Testis (tissue), 3 donors: ENCODE data around the gene NCK1. TPM values are rescaled to one million over a fixed set of nuclear protein-coding genes. Genes with fewer than 3 reads are reported as not detected.

Experiments
- DNase-seq: peaks from one replicate; pipeline ENCODE4 v3.0.0-alpha.2; 2019
- H3K27ac ChIP-seq, 2 donors: fragments of 200-600 bp; sonication (generic); one replicate each; pipeline ENCODE4 v1.5.1; 2019
- H3K27me3 ChIP-seq: fragments of 200-600 bp; sonication (generic); one replicate; pipeline ENCODE4 v1.5.1; 2019
- H3K36me3 ChIP-seq: fragments of 200-600 bp; sonication (generic); one replicate; pipeline ENCODE4 v1.5.1; 2017; ENCODE audit warnings: low read depth; ENCODE audit errors: missing control alignments
- H3K4me1 ChIP-seq: fragments of 200-600 bp; sonication (generic); one replicate; pipeline ENCODE4 v1.5.1; 2019
- H3K4me3 ChIP-seq, 2 donors: fragments of 200-600 bp; sonication (generic); one replicate each; pipeline ENCODE4 v1.5.1; 2017 to 2019
- H3K9me3 ChIP-seq: fragments of 200-600 bp; sonication (generic); one replicate; pipeline ENCODE4 v1.5.1; 2017
- POLR2A ChIP-seq: fragments of 450-650 bp; IDR thresholded peaks from one replicate; pipeline ENCODE4 v1.6.1; 2017; ENCODE audit warnings: antibody characterized with exemption, mild to moderate bottlenecking, moderate library complexity
- WGBS, 2 donors: methylation state at CpG; one replicate each; pipeline ENCODE4 v1.1.5; 2018; 5-methylcytosine and 5-hydroxymethylcytosine counted together
- intact Hi-C: fragments of 100-400 bp; cut with DNase I; formaldehyde crosslinking; loops from one replicate; pipeline ENCODE4 v1.15.1; 2023; ENCODE audit warnings: low total_unique reads
- polyA plus RNA-seq: library from polyadenylated mRNA; stranded (reverse); fragments of 350-450 nt; fragmentation: Illumina TruSeq; extraction: RNeasy Lipid Tissue Mini Kit (QIAGEN cat#74804); gene quantifications from one replicate; pipeline ENCODE4 v1.2.3, GENCODE V29; 2014; ENCODE audit warnings: low read depth, low replicate concordance; ENCODE audit not compliant: insufficient read depth
- total RNA-seq, 2 donors: library from RNA; depleted of rRNA; stranded (reverse); fragments of >200 nt; gene quantifications; one replicate each; pipeline ENCODE4 v1.2.3, GENCODE V29; 2016
- TF ChIP-seq, protein P1 (sequence below), 3 experiments: fragments of 450-650 bp in 2 of 3; fragments of 200-600 bp in 1 of 3; sonication (generic) in 1 of 3; IDR thresholded peaks; one replicate each; pipeline ENCODE4 v1.5.1; 2016 to 2019; ENCODE audit warnings: antibody characterized with exemption in 3 of 3, mild to moderate bottlenecking in 2 of 3, moderate library complexity in 1 of 3

NCK1 gene
- total and polyA plus RNA-seq, 3 donors from 2014 or later = 31.1 to 45.0 (median 42.7) TPM

DNA sequence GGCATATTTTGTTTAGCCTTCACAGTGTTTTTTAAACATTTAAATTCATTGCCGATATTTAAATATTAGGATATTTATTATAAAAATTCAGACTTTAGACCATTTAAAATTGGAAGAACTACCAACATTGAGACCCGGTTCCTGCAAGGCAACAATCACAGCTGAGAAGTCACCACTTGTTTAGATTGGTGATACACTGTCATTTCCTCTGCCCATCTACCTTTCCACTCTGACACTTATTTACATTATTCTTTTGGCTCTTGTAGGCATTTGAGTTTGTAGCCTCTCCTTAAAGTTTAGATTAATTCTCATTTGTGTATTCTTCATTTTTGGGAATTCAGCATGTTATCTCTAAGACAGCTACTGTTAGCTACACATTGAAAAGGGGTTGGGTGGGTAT lies 85.5 kb downstream of the NCK1 start:
- no peak for TF ChIP-seq POLR2A
- TF ChIP-seq, protein P1, sequence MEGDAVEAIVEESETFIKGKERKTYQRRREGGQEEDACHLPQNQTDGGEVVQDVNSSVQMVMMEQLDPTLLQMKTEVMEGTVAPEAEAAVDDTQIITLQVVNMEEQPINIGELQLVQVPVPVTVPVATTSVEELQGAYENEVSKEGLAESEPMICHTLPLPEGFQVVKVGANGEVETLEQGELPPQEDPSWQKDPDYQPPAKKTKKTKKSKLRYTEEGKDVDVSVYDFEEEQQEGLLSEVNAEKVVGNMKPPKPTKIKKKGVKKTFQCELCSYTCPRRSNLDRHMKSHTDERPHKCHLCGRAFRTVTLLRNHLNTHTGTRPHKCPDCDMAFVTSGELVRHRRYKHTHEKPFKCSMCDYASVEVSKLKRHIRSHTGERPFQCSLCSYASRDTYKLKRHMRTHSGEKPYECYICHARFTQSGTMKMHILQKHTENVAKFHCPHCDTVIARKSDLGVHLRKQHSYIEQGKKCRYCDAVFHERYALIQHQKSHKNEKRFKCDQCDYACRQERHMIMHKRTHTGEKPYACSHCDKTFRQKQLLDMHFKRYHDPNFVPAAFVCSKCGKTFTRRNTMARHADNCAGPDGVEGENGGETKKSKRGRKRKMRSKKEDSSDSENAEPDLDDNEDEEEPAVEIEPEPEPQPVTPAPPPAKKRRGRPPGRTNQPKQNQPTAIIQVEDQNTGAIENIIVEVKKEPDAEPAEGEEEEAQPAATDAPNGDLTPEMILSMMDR (IDR thresholded peaks at IDR 0.05) = no peak
- no peak for DNase-seq
- no peak overlapping the region for H3K4me3 ChIP-seq
- H3K36me3 ChIP-seq = no peaks in the 10 kb centered on the region
- WGBS, 2 donors = 48% methylated on average over 2 of the region's 2 CpGs
- no peaks in the 10 kb centered on the region for H3K9me3 ChIP-seq
- H3K27me3 ChIP-seq = no peaks in the 10 kb centered on the region
- H3K4me1 ChIP-seq = peaks cover 9% of the 10 kb centered on the region
- H3K27ac ChIP-seq = no peak overlapping the region
- intact Hi-C loops = no loop called here

DNA sequence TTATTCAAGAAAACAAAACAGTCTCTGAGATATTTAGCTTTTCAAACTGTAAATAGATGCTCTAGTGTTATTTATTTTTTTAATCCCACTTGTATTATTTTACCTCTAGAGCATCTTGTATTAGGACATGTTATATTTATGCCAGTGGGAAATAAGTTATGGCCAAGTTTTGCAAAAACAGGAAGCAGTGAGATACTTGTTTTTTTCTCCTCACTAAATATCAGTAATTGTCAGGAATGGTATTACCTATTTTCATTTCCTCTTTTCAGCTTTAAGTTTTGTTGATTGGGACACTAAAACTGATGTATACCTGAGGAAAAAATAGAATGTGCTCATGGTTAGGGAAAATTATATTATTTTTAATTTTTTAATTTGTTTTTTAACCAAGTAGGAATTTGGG lies 87.1 kb downstream of the NCK1 start:
- no peak overlapping the region for H3K27ac ChIP-seq
- peaks cover 9% of the 10 kb centered on the region for H3K4me1 ChIP-seq
- TF ChIP-seq, protein P1 (IDR thresholded peaks at IDR 0.05) = no peak
- no peak for TF ChIP-seq POLR2A
- intact Hi-C loops = no loop called here
- H3K4me3 ChIP-seq = no peak overlapping the region
- H3K27me3 ChIP-seq = no peaks in the 10 kb centered on the region
- no peaks in the 10 kb centered on the region for H3K36me3 ChIP-seq
- no peaks in the 10 kb centered on the region for H3K9me3 ChIP-seq
- DNase-seq = no peak

DNA sequence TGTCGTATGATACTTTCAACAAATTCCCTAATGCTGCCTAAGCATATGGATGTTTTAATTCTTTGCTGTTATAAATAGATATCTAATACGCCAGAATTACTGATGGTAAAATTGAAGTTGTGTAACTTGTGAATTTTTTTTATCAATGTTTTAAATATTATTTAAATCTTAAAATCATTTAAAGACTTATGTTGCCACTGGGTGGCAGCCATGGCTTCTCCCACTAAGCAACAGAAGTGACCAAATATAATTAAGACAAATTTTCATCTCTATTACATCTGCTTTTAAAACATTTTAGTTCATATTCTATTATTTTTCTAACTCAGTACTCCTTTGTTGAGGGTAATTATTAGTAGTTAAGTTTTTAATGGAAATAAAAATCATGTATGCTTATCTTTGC lies 87.7 kb downstream of the NCK1 start:
- H3K27me3 ChIP-seq = no peaks in the 10 kb centered on the region
- H3K4me1 ChIP-seq = peaks cover 9% of the 10 kb centered on the region
- H3K27ac ChIP-seq = no peak overlapping the region
- TF ChIP-seq POLR2A = no peak
- TF ChIP-seq, protein P1 (IDR thresholded peaks at IDR 0.05) = no peak
- intact Hi-C loops = no loop called here
- 82 to 85% methylated on average over 2 of the region's 2 CpGs for whole genome bisulfite sequencing, 2 donors
- no peaks in the 10 kb centered on the region for H3K36me3 ChIP-seq
- H3K4me3 ChIP-seq = no peak overlapping the region
- no peak for DNase-seq
- no peaks in the 10 kb centered on the region for H3K9me3 ChIP-seq

DNA sequence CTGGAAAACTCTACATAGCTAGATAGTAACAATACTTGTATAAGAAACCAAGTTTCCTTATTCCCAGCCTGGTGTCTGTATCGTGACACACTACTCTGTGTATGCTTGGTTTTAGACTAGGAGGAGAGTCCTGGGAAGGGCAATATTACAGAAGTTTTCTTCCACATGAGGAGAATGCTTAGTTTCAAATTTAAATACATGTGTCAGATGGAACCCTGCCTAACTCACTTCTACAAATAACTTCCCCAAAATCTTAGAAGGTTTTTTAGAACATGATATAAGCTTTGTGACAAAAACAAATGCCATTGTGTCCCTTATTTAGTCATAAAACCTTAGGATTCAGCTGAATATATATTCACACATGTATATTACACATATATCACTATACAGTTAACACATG lies 88.6 kb downstream of the NCK1 start:
- H3K36me3 ChIP-seq = no peaks in the 10 kb centered on the region
- DNase-seq = no peak
- H3K27me3 ChIP-seq = no peaks in the 10 kb centered on the region
- H3K4me3 ChIP-seq = no peak overlapping the region
- no peak for TF ChIP-seq POLR2A
- TF ChIP-seq, protein P1 (IDR thresholded peaks at IDR 0.05) = no peak
- H3K27ac ChIP-seq = no peak overlapping the region
- no peaks in the 10 kb centered on the region for H3K9me3 ChIP-seq
- intact Hi-C loops = no loop called here
- H3K4me1 ChIP-seq = peaks cover 9% of the 10 kb centered on the region
- WGBS, 2 donors = 56 to 68% methylated on average over 1 of the region's 1 CpG

DNA sequence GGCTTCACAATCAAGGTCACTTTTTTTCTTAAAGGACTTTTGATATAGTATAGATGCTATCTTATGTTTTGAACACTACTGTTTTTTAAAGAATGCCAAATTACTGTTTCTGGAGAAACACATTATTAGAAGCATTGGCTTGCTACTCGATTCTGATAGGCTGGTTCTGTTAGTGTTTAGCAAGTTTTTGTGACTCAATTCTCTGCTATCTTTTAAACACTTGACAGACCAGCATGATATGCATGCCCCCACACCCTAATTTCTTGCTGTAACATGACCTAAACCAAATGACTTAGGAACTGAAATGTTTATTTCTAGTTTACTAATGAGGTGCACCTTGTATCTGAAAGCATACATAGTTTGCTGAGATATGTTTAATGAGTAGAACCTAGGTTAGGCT lies 90.3 kb downstream of the NCK1 start:
- WGBS, 2 donors = 55 to 61% methylated on average over 1 of the region's 1 CpG
- no peak overlapping the region for H3K4me3 ChIP-seq

More for the DNA sequence above, 90.3 kb downstream of the NCK1 start:
- Histone ChIP-seq H3K27me3 (no peaks in the 10 kb centered on the region), H3K36me3 (no peaks in the 10 kb centered on the region), H3K4me1 (peaks cover 9% of the 10 kb centered on the region), H3K9me3 (no peaks in the 10 kb centered on the region), H3K27ac (no peak overlapping the region)
- DNase-seq = no peak
- TF ChIP-seq, protein P1 (IDR thresholded peaks at IDR 0.05) = no peak
- TF ChIP-seq POLR2A = no peak
- intact Hi-C loops = no loop called here
